GM21723 (cell line): ENCODE data around the gene CAPN7.

Experiments
- ATAC-seq: cut with Tn5 transposase; IDR thresholded peaks from one replicate; pipeline ENCODE4 v1.9.1; 2021; ENCODE audit warnings: mild to moderate bottlenecking, moderate library complexity; ENCODE audit not compliant: unreplicated experiment

The CAPN7 gene

DNA sequence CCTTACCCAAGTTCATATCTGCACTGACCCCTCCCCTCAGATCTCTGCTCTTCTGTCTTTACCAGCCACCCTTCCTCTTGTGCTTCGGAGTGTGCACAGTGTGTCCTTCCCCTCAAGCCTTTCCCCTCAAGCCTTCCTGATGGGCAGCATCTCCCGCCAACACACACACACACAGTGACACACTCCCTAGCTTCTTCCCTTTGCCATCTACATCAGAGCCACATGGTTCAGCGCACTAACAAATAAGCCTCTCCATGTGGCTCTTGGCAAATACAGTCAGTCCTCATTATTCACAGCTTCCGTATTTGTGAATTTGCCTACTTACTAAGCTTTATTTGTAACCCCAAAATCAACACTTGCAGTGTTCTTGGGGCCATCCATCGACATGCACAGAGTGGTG is 88.9 kb downstream of the CAPN7 start:
- no peak for ATAC-seq

DNA sequence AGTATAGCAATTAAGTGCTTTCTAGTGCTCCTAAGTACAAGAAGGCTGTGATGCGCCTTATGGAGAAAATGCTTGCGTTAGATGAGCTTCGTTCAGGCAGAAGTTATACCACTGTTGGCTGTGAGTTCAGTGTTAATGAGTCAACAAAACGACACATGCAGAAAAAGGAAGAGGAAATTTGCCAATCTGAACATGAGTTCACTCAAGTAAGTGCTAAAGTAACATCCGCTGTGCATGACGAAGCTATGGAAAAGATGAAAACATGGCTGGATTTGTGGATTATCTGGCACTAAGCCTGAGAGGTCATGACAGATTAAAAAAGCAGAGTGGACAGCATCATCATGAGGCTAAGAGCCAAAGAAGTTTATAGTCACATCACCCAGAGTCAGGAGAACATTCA is 89.5 kb downstream of the CAPN7 start:
- ATAC-seq = no peak

DNA sequence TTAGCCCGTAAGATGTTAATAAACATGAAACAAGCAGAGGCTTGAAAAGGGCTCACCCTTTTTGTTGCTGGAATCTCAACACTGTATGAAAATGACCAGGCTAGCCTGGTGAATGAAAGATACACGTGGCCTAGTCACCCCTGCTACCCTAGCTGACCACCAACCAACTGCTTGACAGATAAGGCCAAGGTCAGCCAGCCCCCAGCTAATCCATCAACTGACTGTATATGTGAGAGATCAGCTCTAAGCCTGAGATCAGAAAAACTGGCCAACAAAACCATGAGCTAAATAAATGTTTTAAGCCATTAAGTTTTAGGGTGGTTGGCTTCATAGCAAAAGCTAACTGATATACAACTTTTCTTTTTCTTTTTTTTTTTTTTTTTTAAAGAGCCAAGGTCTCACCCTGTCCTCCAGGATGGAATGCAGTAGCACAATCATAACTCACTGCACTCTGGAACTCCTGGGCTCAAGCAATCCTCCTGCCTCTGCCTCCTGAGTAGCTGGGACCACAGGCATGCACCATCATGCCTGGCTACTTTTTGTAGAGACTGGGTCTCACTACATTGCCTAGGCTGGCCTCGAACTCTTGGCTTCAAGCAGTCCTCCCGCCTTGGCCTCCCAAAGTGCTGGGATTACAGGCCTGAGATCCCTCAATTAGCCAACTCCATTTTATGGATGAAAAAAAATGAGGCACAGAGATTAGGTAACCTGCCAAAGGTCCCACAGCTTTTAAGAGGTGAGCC is 91.7 kb downstream of the CAPN7 start:
- no peak for ATAC-seq

DNA sequence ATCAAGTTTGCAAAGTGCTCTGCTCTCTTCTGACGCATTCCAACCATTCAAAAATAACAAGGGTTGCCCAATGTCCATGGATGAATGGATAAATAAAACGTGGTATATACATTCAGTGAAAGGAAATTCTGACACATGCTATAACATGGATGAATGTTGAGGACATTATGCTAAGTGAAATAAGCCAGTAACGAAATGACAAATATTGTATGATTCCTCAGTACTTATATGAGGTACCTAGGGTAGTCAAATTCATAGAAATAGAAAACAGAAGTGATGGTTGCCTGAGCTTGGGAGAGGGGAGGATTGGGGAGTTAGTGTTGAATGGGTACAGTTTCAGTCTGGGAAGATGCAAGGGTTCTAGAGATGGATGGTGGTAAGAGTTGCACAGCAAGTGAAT is 92.5 kb downstream of the CAPN7 start:
- no peak for ATAC-seq

DNA sequence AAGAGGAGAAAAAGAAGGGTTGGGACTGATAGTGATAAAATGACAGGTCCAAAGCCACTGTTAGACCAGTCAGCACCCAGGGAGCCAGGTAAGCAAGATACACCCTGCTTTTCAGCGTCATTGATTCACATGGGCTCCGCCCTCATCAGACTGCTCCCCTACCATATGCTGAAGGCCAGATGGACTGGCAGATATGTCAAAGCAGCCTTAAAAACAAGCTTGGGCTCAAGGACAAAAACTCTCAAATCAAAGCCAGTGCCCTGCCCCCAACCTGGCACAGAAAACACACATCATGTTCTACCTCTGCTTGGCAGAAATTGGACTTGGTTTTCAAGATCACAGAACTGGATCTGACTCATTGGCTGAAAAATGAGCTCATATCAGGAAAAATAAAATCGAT is 93.0 kb downstream of the CAPN7 start:
- ATAC-seq = no peak

DNA sequence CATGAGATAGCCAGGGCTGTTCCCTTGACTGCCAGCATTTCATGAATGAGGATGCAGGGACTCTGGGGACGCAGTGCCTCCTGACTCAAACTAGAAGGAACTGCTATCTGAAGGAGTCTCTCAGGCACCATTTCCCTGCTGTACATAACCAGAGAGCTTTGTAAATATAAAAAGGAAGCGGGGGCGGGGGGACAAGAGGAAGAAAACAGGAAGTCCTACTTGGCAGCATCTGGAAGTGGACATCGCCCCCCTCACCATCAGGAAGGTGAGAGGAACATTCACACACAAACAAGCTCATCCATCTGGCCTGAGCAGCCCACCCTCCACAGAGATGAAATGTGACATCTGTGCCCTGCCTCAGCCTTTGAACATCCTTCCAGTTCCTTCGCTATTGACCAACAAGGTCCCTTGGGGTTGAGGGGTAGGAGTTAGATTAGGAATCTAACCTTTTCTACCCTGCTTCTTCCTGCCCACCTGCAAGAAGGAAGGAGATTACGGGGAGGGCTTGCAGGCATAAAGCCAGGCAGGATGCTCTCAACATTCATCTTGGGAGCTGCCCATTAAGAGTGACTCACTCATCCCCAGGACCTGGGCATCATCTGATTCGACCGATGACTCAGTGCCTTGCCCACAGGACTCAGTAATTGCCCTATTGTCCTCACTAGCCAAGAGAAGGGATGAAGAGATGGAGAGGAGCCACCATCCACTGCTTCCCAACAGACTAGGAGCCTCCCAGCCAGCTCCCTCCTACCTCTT is 94.5 kb downstream of the CAPN7 start:
- ATAC-seq = no peak

DNA sequence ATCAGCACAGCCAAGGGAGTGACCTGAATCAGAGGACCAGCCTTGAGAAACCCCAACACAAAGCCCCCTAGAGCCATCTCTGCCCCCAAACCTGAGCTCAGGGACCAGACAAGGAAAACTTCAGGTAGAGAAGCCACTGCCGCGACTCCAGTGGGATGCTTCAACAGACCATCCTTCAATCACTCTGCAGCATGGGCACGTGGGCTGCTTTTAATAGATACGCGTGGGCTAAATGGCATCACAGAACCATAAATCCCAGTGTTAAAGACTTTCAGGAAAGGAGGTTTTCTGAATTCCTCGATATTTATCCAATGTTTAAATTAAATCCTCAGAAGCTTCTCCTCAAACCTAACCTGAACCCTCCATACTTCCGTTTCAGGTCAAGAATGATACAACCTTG is 95.7 kb downstream of the CAPN7 start:
- no peak for ATAC-seq
